Activated CD4-positive, alpha-beta T cell treated with anti-CD3 and anti-CD28 coated beads, Interleukin-2, amount 50 U/mL, for 1 hour (primary cell): Measurements from ENCODE around the gene CSMD2.

Experiments
- DNase-seq: peaks from one replicate; pipeline ENCODE4 v3.0.0-alpha.2; 2020

Gene CSMD2

GRCh38 chr1:33465316-33465715 is 699.7 kb downstream of the CSMD2 start:
- DNase-seq: no peak

GRCh38 chr1:33464552-33464951 is 700.5 kb downstream of the CSMD2 start:
- DNase-seq: no peak
